ENCODE measurements around the gene ACTR5. TPM values are rescaled to one million over a fixed set of nuclear protein-coding genes. Genes with fewer than 3 reads are reported as not detected.

The ACTR5 gene
- total RNA-seq, 2 experiments from 2014 or later: 8.3 to 9.4 TPM

GRCh38 chr20:38730989-38731737 is 17.1 kb upstream of the ACTR5 start:
- Mint-ChIP-seq H3K9me3 (no peaks in the 10 kb centered on the region), H3K4me3 (peak overlapping the region; percentile 61), H3K36me3 (ENCODE audit: low read depth) (no peaks in the 10 kb centered on the region), H3K4me1 (ENCODE audit: low read depth) (peaks cover 39% of the 10 kb centered on the region), H3K27ac (no peak overlapping the region), H3K27me3 (ENCODE audit: low read depth) (peaks cover 85% of the 10 kb centered on the region)
- intact Hi-C loops (cut with micrococcal nuclease): loop anchor here (1.0 to 2.0 kb wide), 4 partner anchors 17 to 163 kb away; partner anchors contain the start of gene ACTR5
- CTCF ChIA-PET: interaction anchor here (0.5 to 2.6 kb wide), 11 partner anchors 12 to 345 kb away, joined by 3 to 16 read pairs (median 5); partner anchors contain the start of gene ACTR5
- peak; percentile 85 for DNase-seq

GRCh38 chr20:38731738-38732113 is 16.5 kb upstream of the ACTR5 start:
- no peaks in the 10 kb centered on the region for H3K36me3 Mint-ChIP-seq (ENCODE audit: low read depth)
- CTCF ChIA-PET: interaction anchor here (0.6 to 2.6 kb wide), 10 partner anchors 8 to 344 kb away, joined by 3 to 16 read pairs (median 4); partner anchors contain the start of gene ACTR5
- DNase-seq: no peak
- no peak overlapping the region for H3K27ac Mint-ChIP-seq
- peaks cover 35% of the 10 kb centered on the region for H3K4me1 Mint-ChIP-seq (ENCODE audit: low read depth)
- no peaks in the 10 kb centered on the region for H3K9me3 Mint-ChIP-seq
- peaks cover 83% of the 10 kb centered on the region for H3K27me3 Mint-ChIP-seq (ENCODE audit: low read depth)
- H3K4me3 Mint-ChIP-seq: no peak overlapping the region
- intact Hi-C loops (cut with micrococcal nuclease): loop anchor here (1.0 to 2.0 kb wide), 4 partner anchors 17 to 163 kb away; partner anchors contain the start of gene ACTR5

- H3K27me3 Mint-ChIP-seq (ENCODE audit: low read depth): peaks cover 73% of the 10 kb centered on the region
- no peak overlapping the region for H3K4me3 Mint-ChIP-seq
- DNase-seq: no peak
- intact Hi-C loops (cut with micrococcal nuclease): no loop called here
- H3K4me1 Mint-ChIP-seq (ENCODE audit: low read depth): peaks cover 23% of the 10 kb centered on the region
- H3K36me3 Mint-ChIP-seq (ENCODE audit: low read depth): no peaks in the 10 kb centered on the region
- no peak overlapping the region for H3K27ac Mint-ChIP-seq
- CTCF ChIA-PET: interaction anchor here (0.7 to 2.6 kb wide), 9 partner anchors 12 to 162 kb away, joined by 3 to 16 read pairs (median 3); partner anchors contain the start of gene PPP1R16B
- H3K9me3 Mint-ChIP-seq: no peaks in the 10 kb centered on the region
These were observed 15.3 kb upstream of the ACTR5 start for GRCh38 chr20:38732981-38733380.

- H3K4me1 Mint-ChIP-seq (ENCODE audit: low read depth): peaks cover 7% of the 10 kb centered on the region
- no peak overlapping the region for H3K4me3 Mint-ChIP-seq
- no peak for DNase-seq
- H3K27ac Mint-ChIP-seq: no peak overlapping the region
- H3K36me3 Mint-ChIP-seq (ENCODE audit: low read depth): no peaks in the 10 kb centered on the region
- CTCF ChIA-PET: no interaction called here
- intact Hi-C loops (cut with micrococcal nuclease): no loop called here
- H3K9me3 Mint-ChIP-seq: no peaks in the 10 kb centered on the region
- peaks cover 53% of the 10 kb centered on the region for H3K27me3 Mint-ChIP-seq (ENCODE audit: low read depth)
These were observed 13.1 kb upstream of the ACTR5 start for GRCh38 chr20:38735172-38735571.

- DNase-seq: no peak
- no peaks in the 10 kb centered on the region for H3K4me1 Mint-ChIP-seq (ENCODE audit: low read depth)
- no peaks in the 10 kb centered on the region for H3K36me3 Mint-ChIP-seq (ENCODE audit: low read depth)
- no peak overlapping the region for H3K27ac Mint-ChIP-seq
- CTCF ChIA-PET: no interaction called here
- intact Hi-C loops (cut with micrococcal nuclease): no loop called here
- no peak overlapping the region for H3K4me3 Mint-ChIP-seq
- H3K27me3 Mint-ChIP-seq (ENCODE audit: low read depth): peaks cover 57% of the 10 kb centered on the region
- H3K9me3 Mint-ChIP-seq: no peaks in the 10 kb centered on the region
These were observed 10.4 kb upstream of the ACTR5 start for GRCh38 chr20:38737887-38738286.

GRCh38 chr20:38745757-38746156 is 2.5 kb upstream of the ACTR5 start:
- H3K9me3 Mint-ChIP-seq: no peaks in the 10 kb centered on the region
- H3K27me3 Mint-ChIP-seq (ENCODE audit: low read depth): peaks cover 17% of the 10 kb centered on the region
- CTCF ChIA-PET: interaction anchor here (2.6 kb wide), 1 partner anchor 15 kb away, joined by 12 read pairs; no protein-coding TSS in a partner anchor
- no peak overlapping the region for H3K27ac Mint-ChIP-seq
- no peaks in the 10 kb centered on the region for H3K36me3 Mint-ChIP-seq (ENCODE audit: low read depth)
- no peak overlapping the region for H3K4me3 Mint-ChIP-seq
- H3K4me1 Mint-ChIP-seq (ENCODE audit: low read depth): peaks cover 15% of the 10 kb centered on the region
- intact Hi-C loops (cut with micrococcal nuclease): loop anchor here (5.0 to 10.0 kb wide), 2 partner anchors 301 to 302 kb away; no protein-coding TSS in a partner anchor
- DNase-seq: no peak

GRCh38 chr20:38747495-38748096 is 664 bp upstream of the ACTR5 start:
- Mint-ChIP-seq H3K36me3 (ENCODE audit: low read depth) (peaks cover 4% of the 10 kb centered on the region), H3K27ac (no peak overlapping the region), H3K9me3 (no peaks in the 10 kb centered on the region), H3K27me3 (ENCODE audit: low read depth) (peaks cover 3% of the 10 kb centered on the region), H3K4me1 (ENCODE audit: low read depth) (peaks cover 15% of the 10 kb centered on the region), H3K4me3 (peak overlapping the region; percentile 97)
- CTCF ChIA-PET: interaction anchor here (1.0 to 8.1 kb wide), 5 partner anchors 16 to 301 kb away, joined by 3 to 71 read pairs (median 12); no protein-coding TSS in a partner anchor
- intact Hi-C loops (cut with micrococcal nuclease): loop anchor here (1.0 to 10.0 kb wide), 7 partner anchors 16 to 303 kb away; partner anchors contain the start of genes DHX35 and FAM83D
- DNase-seq: no peak

GRCh38 chr20:38748861-38749149 is 545 bp downstream of the ACTR5 start:
- Mint-ChIP-seq H3K4me1 (ENCODE audit: low read depth) (peaks cover 15% of the 10 kb centered on the region), H3K4me3 (peak overlapping the region; percentile 97), H3K9me3 (no peaks in the 10 kb centered on the region), H3K27me3 (ENCODE audit: low read depth) (no peaks in the 10 kb centered on the region), H3K36me3 (ENCODE audit: low read depth) (peaks cover 8% of the 10 kb centered on the region), H3K27ac (peak overlapping the region; percentile 82)
- intact Hi-C loops (cut with micrococcal nuclease): loop anchor here (1.0 to 10.0 kb wide), 7 partner anchors 18 to 304 kb away; partner anchors contain the start of genes DHX35 and FAM83D
- CTCF ChIA-PET: interaction anchor here (1.0 to 8.1 kb wide), 5 partner anchors 23 to 144 kb away, joined by 3 to 71 read pairs (median 12); no protein-coding TSS in a partner anchor
- DNase-seq: peak; percentile 70

- Mint-ChIP-seq H3K27ac (no peak overlapping the region), H3K36me3 (ENCODE audit: low read depth) (peaks cover 24% of the 10 kb centered on the region), H3K4me1 (ENCODE audit: low read depth) (peaks cover 15% of the 10 kb centered on the region), H3K4me3 (no peak overlapping the region), H3K9me3 (no peaks in the 10 kb centered on the region), H3K27me3 (ENCODE audit: low read depth) (no peaks in the 10 kb centered on the region)
- DNase-seq: peak; percentile 57
- CTCF ChIA-PET: interaction anchor here (0.6 to 8.1 kb wide), 24 partner anchors 10 to 211 kb away, joined by 3 to 71 read pairs (median 4); partner anchors contain the start of gene DHX35
- intact Hi-C loops (cut with micrococcal nuclease): loop anchor here (1.0 kb wide), 2 partner anchors 25 to 105 kb away; no protein-coding TSS in a partner anchor
These were observed 3.2 kb downstream of the ACTR5 start for GRCh38 chr20:38751360-38751976.

GRCh38 chr20:38752029-38752428 is 3.8 kb downstream of the ACTR5 start:
- no peak for DNase-seq
- Mint-ChIP-seq H3K4me1 (ENCODE audit: low read depth) (peaks cover 15% of the 10 kb centered on the region), H3K9me3 (no peaks in the 10 kb centered on the region), H3K27me3 (ENCODE audit: low read depth) (no peaks in the 10 kb centered on the region), H3K36me3 (ENCODE audit: low read depth) (peaks cover 24% of the 10 kb centered on the region), H3K27ac (no peak overlapping the region), H3K4me3 (no peak overlapping the region)
- CTCF ChIA-PET: interaction anchor here (0.6 to 8.1 kb wide), 22 partner anchors 9 to 295 kb away, joined by 3 to 71 read pairs (median 4); partner anchors contain the start of gene DHX35
- intact Hi-C loops (cut with micrococcal nuclease): no loop called here

- intact Hi-C loops (cut with micrococcal nuclease): no loop called here
- Mint-ChIP-seq H3K27me3 (ENCODE audit: low read depth) (no peaks in the 10 kb centered on the region), H3K4me1 (ENCODE audit: low read depth) (no peaks in the 10 kb centered on the region), H3K27ac (no peak overlapping the region), H3K36me3 (ENCODE audit: low read depth) (peaks cover 31% of the 10 kb centered on the region), H3K4me3 (no peak overlapping the region), H3K9me3 (no peaks in the 10 kb centered on the region)
- DNase-seq: no peak
- CTCF ChIA-PET: interaction anchor here (0.7 to 8.1 kb wide), 3 partner anchors 80 to 138 kb away, joined by 3 to 59 read pairs (median 4); no protein-coding TSS in a partner anchor
These were observed 6.7 kb downstream of the ACTR5 start for GRCh38 chr20:38754924-38755323.

Measured in activated naive CD4-positive, alpha-beta T cell treated with anti-CD3 and anti-CD28 coated beads for 36 hours (primary cell).